Measurements from ENCODE around the gene PPP2R1B. TPM values are rescaled to one million over a fixed set of nuclear protein-coding genes. Genes with fewer than 3 reads are reported as not detected.

The PPP2R1B gene
- total RNA-seq, 1 donor: 19.9 TPM

- Histone ChIP-seq H3K27me3 (ENCODE audit: insufficient read depth, low read length) (no peaks in the 10 kb centered on the region), H3K79me2 (ENCODE audit: insufficient read depth, low read length) (no peaks in the 10 kb centered on the region), H3K9me3 (ENCODE audit: low read depth, low read length) (no peaks in the 10 kb centered on the region), H3K4me2 (ENCODE audit: insufficient read depth, low read length) (no peak overlapping the region), H4K20me1 (ENCODE audit: insufficient read depth, low read length) (no peaks in the 10 kb centered on the region), H3K4me1 (ENCODE audit: insufficient read depth, low read length) (peaks cover 30% of the 10 kb centered on the region), H3K4me3 (ENCODE audit: insufficient read depth, low read length) (no peak overlapping the region), H3K27ac (ENCODE audit: low read depth, low read length) (peak overlapping the region; percentile 67), H3K36me3 (ENCODE audit: insufficient read depth, low read length) (no peaks in the 10 kb centered on the region), H2AFZ (ENCODE audit: low read length) (no peak overlapping the region)
- TF ChIP-seq CTCF (IDR thresholded peaks at IDR 0.05; ENCODE audit: extremely low read depth, low read depth, low read length): no peak
- DNase-seq (ENCODE audit: insufficient read length, low spot score, missing footprints): no peak
These were observed 26.8 kb upstream of the PPP2R1B start for GRCh38 chr11:111792955-111793500.

GRCh38 chr11:111792314-111792713 lies 26.1 kb upstream of the PPP2R1B start:
- Histone ChIP-seq H3K79me2 (ENCODE audit: insufficient read depth, low read length) (no peaks in the 10 kb centered on the region), H3K9me3 (ENCODE audit: low read depth, low read length) (no peaks in the 10 kb centered on the region), H3K4me2 (ENCODE audit: insufficient read depth, low read length) (no peak overlapping the region), H3K27ac (ENCODE audit: low read depth, low read length) (no peak overlapping the region), H2AFZ (ENCODE audit: low read length) (no peak overlapping the region), H3K27me3 (ENCODE audit: insufficient read depth, low read length) (no peaks in the 10 kb centered on the region), H3K36me3 (ENCODE audit: insufficient read depth, low read length) (no peaks in the 10 kb centered on the region), H3K4me3 (ENCODE audit: insufficient read depth, low read length) (no peak overlapping the region), H3K4me1 (ENCODE audit: insufficient read depth, low read length) (peaks cover 30% of the 10 kb centered on the region), H4K20me1 (ENCODE audit: insufficient read depth, low read length) (no peaks in the 10 kb centered on the region)
- peak; percentile 41 for DNase-seq (ENCODE audit: insufficient read length, low spot score, missing footprints)
- no peak for TF ChIP-seq CTCF (IDR thresholded peaks at IDR 0.05; ENCODE audit: extremely low read depth, low read depth, low read length)

GRCh38 chr11:111788464-111788863 lies 22.3 kb upstream of the PPP2R1B start:
- TF ChIP-seq CTCF (IDR thresholded peaks at IDR 0.05; ENCODE audit: extremely low read depth, low read depth, low read length): no peak
- no peak overlapping the region for H2AFZ ChIP-seq (ENCODE audit: low read length)
- H4K20me1 ChIP-seq (ENCODE audit: insufficient read depth, low read length): no peaks in the 10 kb centered on the region
- H3K4me2 ChIP-seq (ENCODE audit: insufficient read depth, low read length): no peak overlapping the region
- no peaks in the 10 kb centered on the region for H3K9me3 ChIP-seq (ENCODE audit: low read depth, low read length)
- peaks cover 9% of the 10 kb centered on the region for H3K4me1 ChIP-seq (ENCODE audit: insufficient read depth, low read length)
- peaks cover 8% of the 10 kb centered on the region for H3K36me3 ChIP-seq (ENCODE audit: insufficient read depth, low read length)
- no peaks in the 10 kb centered on the region for H3K27me3 ChIP-seq (ENCODE audit: insufficient read depth, low read length)
- no peak overlapping the region for H3K27ac ChIP-seq (ENCODE audit: low read depth, low read length)
- no peak overlapping the region for H3K4me3 ChIP-seq (ENCODE audit: insufficient read depth, low read length)
- H3K79me2 ChIP-seq (ENCODE audit: insufficient read depth, low read length): no peaks in the 10 kb centered on the region
- DNase-seq (ENCODE audit: insufficient read length, low spot score, missing footprints): no peak

- DNase-seq (ENCODE audit: insufficient read length, low spot score, missing footprints): no peak
- H3K27me3 ChIP-seq (ENCODE audit: insufficient read depth, low read length): no peaks in the 10 kb centered on the region
- H3K79me2 ChIP-seq (ENCODE audit: insufficient read depth, low read length): no peaks in the 10 kb centered on the region
- H3K4me1 ChIP-seq (ENCODE audit: insufficient read depth, low read length): peaks cover 6% of the 10 kb centered on the region
- H3K27ac ChIP-seq (ENCODE audit: low read depth, low read length): no peak overlapping the region
- H3K9me3 ChIP-seq (ENCODE audit: low read depth, low read length): no peaks in the 10 kb centered on the region
- H3K4me3 ChIP-seq (ENCODE audit: insufficient read depth, low read length): no peak overlapping the region
- H4K20me1 ChIP-seq (ENCODE audit: insufficient read depth, low read length): no peaks in the 10 kb centered on the region
- TF ChIP-seq CTCF (IDR thresholded peaks at IDR 0.05; ENCODE audit: extremely low read depth, low read depth, low read length): no peak
- peaks cover 8% of the 10 kb centered on the region for H3K36me3 ChIP-seq (ENCODE audit: insufficient read depth, low read length)
- H2AFZ ChIP-seq (ENCODE audit: low read length): no peak overlapping the region
- H3K4me2 ChIP-seq (ENCODE audit: insufficient read depth, low read length): no peak overlapping the region
These were observed 21.9 kb upstream of the PPP2R1B start for GRCh38 chr11:111788051-111788450.
